Fibroblast of mammary gland (primary cell): ENCODE measurements around the gene NBEA.
A peak's percentile ranks its signal among the peaks of the same experiment; 100 is the strongest.

ENCODE experiments used
- DNase-seq: peaks from one replicate; pipeline ENCODE4 v3.0.0-alpha.2; 2010; ENCODE audit warnings: low read depth
- H3K4me3 ChIP-seq: 2 replicates; pipeline ENCODE4 v1.5.1; 2011; ENCODE audit warnings: low read depth, mild to moderate bottlenecking, low read length, moderate library complexity; ENCODE audit not compliant: control insufficient read depth
- CTCF ChIP-seq: conservative IDR thresholded peaks from 2 replicates; pipeline ENCODE4 v1.5.1; 2011; ENCODE audit warnings: low read depth, low read length, inconsistent platforms; ENCODE audit not compliant: control insufficient read depth, insufficient read depth

The NBEA gene

DNA sequence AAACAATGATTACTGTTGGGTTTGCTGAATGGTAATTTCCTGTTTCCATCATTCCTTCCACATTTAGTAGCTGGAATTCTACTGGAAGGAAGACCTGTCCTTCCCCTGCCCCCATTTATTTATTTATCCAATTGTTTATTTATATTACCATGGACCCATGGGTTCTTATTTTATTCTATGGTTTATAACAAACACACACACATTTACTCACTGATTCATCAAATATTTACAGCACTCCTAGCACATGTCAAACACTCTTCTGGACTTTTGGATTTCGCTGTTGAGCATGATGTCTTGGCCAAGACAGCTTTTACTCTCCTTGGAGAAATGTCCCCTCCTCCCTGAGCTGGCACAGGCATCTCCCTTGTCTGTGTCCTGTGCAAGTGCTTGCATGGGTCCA, 762.3 kb downstream of the NBEA start:
- DNase-seq = no peak
- no peak for TF ChIP-seq CTCF
- no peak overlapping the region for H3K4me3 ChIP-seq

- H3K4me3 ChIP-seq = no peak overlapping the region
- DNase-seq = no peak
- no peak for TF ChIP-seq CTCF
These were observed 764.2 kb downstream of the NBEA start for GRCh38 chr13:35706281-35706680.

DNA sequence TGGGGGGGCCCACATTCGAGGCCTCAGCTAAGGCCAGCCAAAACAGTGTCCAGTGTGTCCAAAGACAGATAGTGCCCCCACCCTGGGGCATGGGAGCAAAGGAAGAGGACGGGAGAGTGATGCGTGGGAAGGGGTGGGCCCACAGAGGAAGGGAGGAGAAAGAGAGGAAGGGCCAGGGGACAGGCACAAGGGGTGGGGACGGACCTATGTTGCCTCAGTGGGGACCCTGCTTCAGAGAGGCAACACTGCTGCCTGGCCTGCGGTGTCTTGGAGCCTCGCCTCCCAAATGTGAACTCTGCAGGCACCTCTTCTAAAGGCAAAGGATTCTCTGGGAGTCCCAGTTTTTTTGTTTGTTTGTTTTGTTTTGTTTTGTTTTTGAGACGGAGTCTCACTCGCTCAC, 764.7 kb downstream of the NBEA start:
- no peak for DNase-seq
- no peak for TF ChIP-seq CTCF
- no peak overlapping the region for H3K4me3 ChIP-seq

GRCh38 chr13:35711909-35712308, 769.8 kb downstream of the NBEA start:
- no peak overlapping the region for H3K4me3 ChIP-seq
- TF ChIP-seq CTCF = no peak
- DNase-seq = no peak

- H3K4me3 ChIP-seq = no peak overlapping the region
- peak; percentile 87 for DNase-seq
- no peak for TF ChIP-seq CTCF
These were observed 771.1 kb downstream of the NBEA start for GRCh38 chr13:35712907-35713761.

DNA sequence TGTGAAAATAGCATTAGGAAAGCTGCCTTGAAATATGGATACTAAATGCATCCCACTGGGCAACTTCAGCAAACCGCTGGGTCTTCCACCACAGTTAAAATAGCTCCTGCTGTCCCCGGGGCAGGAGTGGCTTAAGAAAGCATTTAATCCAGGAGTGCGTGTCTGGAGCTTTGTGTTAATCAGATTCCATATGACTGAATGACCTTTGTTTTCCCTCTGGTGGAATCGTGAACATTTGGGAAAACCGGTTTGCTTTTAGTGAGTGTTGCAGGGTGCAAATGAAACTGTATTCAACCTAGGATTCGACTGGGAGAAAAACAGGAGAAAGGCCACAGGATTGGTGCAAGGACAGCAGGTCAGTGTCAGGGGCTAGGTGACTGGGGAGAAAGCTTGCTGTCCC, 772.1 kb downstream of the NBEA start:
- DNase-seq = no peak
- TF ChIP-seq CTCF = no peak
- H3K4me3 ChIP-seq = no peak overlapping the region
